NCI-H2081 (cell line): ENCODE measurements around the gene TMEM100.

Source experiments
- DNase-seq, 2 experiments: peaks; one replicate each; lab custom pipeline; 2025; lab: John Stamatoyannopoulos, UW

Gene TMEM100

DNA sequence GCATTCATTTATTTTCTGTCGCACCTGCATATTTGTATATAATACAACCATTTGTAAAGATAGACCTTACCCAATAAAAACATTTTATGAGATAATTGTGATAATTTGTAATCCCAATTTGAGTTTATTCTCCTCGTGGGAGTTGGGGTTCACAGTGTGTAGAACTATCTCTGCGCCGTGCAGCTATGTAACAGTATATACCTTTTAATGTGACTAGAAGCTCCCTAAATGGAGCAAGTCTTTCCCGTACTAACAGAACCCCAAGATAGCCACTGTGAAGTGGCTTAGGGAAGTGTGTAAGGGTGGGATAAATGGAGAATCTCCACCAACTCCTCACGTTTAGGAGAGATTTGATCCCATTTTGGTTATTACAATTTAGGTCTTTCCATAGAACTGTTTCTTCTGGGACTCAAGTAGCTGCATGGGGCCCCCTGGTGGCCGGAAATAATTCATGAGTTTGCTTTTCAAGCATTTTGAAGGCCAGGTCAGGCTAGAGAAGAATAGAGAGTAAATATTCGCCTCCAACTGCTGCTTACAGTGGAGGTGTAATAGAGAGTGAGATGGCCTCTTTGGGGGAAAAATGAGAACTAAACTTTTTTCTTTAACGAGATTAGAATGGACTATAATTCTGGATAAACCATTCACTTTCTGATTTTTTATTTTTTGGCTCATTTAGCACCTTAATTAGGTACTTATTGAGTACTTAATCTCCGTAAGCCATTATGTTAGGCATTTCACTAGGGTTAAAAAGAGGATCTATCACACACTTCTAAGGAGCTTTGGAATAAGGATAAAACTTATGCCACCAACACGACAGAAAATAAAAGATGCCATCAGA is 4.5 kb downstream of the TMEM100 start:
- DNase-seq: peak; percentile 70 to 72

DNA sequence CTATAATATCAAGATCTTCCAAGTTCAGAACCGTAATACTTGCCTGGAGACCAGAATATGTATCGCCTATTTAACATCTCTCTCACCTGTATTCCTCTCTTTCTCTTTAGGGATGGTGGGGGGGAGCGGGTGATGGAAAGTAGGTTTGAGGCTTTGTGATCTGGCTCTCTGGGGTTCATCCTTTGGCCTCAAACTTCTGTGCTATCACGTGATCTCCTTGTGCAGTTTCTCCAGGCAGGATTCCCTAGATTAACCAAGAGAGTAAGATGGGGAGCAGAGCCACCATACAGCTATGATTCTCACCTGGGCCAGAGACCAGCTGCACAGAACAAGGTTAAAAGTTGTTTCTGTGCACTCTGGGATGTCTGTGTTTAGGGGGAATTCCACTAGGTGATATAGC is 5.2 kb downstream of the TMEM100 start:
- DNase-seq: no peak

- peak in 1 of 2 experiments; percentile 58 for DNase-seq
Observed at GRCh38 chr17:55710829-55711496, 11.7 kb downstream of the TMEM100 start.

DNA sequence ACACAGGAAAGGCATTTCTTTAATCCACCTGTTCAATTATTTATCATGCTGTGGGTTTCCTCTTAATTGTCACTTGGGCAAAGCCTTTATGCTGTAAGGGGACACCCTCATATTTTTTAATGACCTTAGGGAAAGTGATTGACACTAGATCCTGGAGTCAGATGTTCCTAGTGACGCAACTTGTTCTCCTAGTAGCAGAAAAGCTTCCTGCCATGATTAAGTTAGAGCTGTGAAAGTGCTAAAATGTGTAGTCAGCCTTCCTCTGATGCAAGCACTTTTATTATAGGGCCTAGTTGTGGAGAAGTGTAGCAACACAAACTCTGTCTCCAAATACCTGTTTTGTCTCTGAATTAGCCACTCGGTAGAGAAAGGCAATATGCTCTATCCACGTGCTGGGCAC is 12.3 kb downstream of the TMEM100 start:
- DNase-seq: peak in 1 of 2 experiments; percentile 14

GRCh38 chr17:55709984-55710383 is 12.7 kb downstream of the TMEM100 start:
- DNase-seq: no peak

DNA sequence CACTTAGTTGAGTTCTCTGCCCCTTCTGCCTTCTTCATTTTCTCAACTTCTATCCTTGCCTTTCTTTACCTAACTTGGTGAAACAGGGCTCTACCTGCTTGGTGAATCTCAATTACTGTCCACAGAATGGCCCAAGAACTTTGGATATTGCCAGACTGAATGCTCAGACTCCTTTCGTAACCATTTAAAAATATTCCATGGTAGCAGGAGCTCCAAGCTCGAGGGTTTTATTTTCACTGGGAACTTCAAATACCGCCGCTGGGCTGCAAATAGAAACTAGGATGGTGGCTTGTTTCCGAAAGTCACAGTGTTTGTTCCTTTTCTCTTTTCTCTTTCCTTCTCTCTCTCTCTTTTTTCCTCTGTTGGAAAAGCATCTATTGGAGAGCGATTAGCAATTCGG is 13.2 kb downstream of the TMEM100 start:
- DNase-seq: no peak

DNA sequence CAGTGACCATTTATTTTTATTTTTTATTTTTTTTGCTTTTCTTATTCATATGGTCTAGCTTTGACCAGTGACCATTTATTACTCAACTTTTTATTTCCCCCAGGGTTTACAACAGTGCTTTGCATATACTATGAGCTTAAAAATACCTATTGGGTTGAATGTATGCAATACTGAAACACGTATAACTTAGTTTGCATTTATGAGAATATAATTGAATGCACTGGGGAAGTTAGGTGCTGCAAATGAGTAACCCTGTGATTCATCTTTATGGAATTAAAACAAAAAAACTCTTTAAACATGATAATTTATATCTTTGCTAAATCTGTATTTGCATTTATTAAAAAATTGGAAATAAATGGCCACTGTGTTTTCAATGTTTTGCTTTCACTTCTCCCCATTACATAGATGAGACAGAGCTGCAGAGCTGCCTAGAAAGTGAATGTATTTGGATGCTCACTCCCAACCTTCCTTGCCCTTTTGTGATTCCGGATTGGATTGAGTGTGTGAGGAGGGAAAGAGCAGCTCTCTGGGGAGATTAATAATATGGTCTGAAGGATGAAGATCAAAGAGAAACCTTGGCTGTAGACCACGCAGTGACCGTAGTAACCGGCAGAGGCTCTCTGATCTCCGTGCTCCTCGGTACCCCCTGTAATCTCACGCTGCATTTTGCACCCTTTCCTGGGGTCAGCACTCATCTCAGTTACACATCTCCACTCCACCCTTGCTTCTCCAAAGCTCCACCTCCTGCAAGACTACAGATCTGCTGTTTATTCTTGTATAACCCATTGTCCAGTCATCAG is 14.3 kb downstream of the TMEM100 start:
- DNase-seq: no peak

DNA sequence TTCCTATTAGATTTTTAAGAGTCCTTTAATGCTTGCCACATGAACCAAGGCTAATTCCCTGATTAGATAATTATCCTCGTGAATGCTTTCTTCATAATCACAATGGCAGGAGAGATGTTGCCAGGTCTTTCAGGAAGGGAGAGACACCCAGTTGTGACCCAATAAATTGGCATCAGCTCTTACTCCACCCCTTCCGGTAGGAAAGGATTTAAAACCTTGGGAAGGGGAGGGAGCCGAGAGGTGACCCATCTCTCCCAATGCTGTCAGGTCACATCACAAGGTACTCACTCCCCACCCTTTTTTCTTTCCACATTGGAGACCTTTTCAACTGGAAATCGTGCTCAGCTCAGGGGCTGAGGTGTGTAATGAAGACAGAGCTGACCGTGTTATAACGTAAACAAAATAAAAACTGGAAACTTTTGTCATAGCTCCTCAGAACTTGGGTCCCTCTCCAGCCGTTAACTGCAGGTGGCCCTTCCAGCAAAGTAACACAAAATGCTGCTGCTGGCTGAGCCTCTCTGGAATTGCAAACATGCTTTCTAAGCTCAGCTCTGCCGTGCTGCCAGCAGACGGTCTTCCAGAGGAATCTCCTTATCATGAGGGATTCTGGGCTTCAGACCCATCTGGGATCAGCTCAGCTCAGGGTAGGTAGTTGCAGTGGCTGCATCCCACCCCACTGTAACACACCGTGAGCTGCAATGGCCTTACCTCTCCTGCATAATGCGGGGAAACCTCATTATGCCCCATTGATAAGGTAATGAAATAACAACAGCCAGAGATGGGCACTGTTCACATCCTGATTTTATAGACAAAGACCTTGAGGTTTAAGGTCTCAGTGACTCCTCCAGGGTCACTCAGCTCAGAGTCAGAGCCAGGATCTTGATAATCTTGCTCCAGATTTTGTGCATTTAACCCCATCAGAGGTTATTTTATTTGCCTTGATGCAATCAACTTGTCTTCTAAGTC is 15.6 kb downstream of the TMEM100 start:
- no peak for DNase-seq

DNA sequence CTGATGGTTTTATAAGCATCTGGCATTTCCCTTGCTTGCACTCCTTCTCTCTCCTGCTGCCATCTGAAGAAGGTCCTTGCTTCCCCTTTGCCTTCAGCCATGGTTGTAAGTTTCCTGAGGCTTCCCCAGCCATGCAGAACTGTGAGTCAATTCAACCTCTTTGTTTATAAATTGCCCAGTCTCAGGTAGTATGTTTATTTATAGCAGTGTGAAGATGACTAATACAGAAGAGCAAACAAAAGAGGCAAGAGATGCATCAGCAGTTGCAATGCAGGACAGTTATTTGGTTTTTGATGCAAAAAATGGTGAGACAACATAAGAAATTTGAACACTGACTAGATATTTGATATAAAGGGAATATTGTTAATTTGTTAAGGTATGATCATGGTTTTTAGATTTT is 16.8 kb downstream of the TMEM100 start:
- peak in 1 of 2 experiments; percentile 33 for DNase-seq

- no peak for DNase-seq
Observed at GRCh38 chr17:55704401-55704800, 18.3 kb downstream of the TMEM100 start.

GRCh38 chr17:55702150-55702549 is 20.5 kb downstream of the TMEM100 start:
- no peak for DNase-seq

DNA sequence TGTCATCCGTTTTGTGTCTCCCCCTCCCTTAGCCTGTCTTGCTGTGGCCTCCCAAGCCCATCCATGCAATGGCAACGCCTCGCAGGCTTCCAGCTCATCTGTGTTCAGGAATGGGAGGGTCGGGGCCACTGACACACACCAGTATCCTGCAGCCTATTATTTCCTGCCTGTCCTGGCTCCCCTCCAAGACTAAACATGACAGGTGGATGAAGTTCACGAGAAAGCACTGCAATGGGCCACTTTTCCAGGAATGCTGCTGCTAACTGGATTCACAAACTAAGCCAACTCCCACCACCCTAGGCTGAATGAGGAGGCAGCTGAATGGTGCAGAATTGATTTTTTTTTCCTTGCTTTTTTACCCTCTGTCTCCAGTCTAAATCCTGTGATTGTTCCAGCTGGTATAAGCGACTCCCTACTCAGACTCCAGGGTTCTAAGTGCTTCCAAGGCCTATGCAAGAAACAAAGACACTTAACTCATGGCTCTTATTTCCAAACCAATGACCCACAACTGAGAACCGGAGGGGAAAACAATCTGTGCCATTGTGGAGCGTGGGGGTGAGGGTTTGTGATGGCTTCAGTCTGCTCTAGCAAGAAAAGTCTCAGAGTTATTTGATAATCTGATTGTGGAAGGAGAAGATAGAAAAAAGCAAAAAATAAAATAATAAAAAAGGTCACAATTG is 23.3 kb downstream of the TMEM100 start:
- peak in 1 of 2 experiments; percentile 25 for DNase-seq

GRCh38 chr17:55694286-55694910 is 28.3 kb downstream of the TMEM100 start:
- DNase-seq: no peak

GRCh38 chr17:55693254-55694216 is 29.1 kb downstream of the TMEM100 start:
- DNase-seq: no peak

GRCh38 chr17:55692276-55692675 is 30.4 kb downstream of the TMEM100 start:
- no peak for DNase-seq

DNA sequence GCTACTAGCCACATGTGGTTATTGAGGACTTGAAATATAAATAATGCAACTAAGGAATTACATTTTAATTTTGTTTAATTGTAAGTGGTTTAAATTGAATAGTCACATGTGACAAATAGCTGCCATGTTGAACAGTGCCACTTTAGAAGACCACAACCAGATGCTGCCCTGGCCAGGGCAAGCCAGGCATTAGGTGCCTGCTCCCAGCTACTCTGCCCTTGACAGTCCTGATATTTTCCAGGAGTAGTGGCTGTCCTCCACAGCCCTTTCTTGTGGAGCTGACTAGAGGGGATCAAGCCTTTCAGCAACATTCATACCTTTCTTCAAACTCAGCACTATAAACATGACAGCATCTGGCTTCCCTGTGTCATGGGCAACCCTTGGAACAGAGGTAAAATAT is 31.0 kb downstream of the TMEM100 start:
- DNase-seq: no peak

GRCh38 chr17:55690105-55690508 is 32.6 kb downstream of the TMEM100 start:
- no peak for DNase-seq

DNA sequence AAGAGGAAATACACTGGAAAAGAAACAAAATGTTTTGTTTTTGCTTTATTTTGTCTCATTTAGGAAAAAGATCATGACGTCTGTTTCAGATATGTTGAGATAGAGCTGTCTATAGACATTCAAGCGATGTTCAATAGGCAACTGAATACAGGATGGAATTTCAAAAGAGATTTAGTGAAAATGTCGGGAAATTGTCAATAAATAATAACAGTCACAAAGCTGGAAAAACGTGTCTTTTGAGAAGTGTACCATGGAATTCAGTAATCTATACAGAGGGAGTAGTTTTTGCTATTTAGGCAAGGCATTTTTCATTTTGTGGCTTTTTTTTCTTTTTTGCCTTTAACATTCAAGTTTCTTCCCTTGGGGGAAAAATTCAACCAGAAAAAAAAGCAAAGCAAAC is 33.0 kb downstream of the TMEM100 start:
- no peak for DNase-seq

GRCh38 chr17:55688057-55688456 is 34.6 kb downstream of the TMEM100 start:
- DNase-seq: no peak
